ENCODE measurements around the gene SPINDOC.
A peak's percentile ranks its signal among the peaks of the same experiment; 100 is the strongest.
"Not testable (repeated sequence)": the region's sequence is repeated elsewhere in the genome, so short reads cannot be mapped to it uniquely, and the experiment has no call there.

Gene SPINDOC

DNA sequence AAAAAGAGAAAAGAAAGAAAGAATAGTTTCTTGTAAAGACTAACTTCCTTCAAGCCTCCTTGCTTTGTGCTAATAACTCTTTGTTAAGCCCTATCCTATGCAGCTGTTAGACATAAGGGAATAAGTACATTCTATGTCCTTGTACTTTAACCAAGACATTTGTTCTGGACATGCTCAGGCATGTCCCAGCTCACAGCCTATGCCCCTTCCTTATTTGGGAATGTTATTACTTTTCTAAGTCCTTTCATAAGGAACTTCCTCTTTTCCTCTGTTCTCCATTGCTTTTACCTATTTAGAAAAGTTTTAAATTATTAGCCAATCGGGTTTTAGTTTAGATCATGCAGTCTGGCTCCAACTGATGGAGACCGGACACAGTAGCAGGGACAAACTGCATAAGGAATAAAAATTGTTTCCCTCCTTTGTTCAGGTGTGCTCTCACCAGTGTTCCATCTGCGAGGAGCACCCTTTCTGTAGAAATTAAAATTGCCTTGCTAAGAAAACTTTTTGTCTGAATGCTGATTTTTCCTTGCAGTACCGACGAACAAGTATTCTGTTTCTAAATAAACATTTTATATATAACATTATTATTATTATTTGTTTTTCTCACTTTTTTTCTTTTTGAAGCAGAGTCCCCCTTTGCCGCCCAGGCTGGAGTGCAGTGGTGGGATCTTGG, 21.6 kb upstream of the SPINDOC start:
- no peak for DNase-seq

DNA sequence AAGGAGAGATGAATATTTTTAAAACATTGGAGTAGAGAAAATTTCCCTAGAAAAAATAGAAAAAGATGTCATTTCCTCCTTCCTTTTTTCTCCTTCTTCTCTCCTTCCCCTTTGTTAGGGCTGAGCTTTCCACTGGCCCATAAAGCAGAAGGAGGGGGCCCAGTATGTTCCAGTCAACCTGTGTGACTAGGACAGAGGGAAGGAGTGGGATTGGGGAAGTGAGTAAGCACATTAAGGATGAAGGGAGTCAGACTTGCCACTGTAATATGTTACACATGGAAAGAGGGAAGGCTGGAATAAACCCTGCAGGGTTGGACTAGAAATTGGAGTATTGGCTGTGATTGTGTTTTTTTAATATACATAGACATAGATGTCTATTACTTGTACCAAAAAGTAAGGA, 20.1 kb upstream of the SPINDOC start:
- DNase-seq = no peak

DNA sequence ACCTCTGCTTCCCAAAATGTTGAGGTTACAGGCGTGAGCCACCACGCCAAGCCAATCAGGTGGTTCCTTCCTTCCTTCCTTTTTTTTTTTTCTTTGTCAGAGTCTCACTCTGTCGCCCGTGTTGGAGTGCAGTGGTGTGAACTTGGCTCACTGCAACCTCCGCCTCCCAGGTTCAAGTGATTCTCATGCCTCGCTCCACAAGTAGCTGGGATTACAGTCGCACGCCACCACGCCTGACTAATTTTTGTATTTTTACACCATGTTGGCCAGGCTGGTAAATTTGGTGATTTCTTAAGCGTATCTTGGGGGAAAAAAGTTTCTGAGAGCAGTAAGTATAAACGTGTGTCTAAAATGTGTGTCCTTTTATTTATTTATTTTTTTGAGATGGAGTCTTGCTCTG, 18.2 kb upstream of the SPINDOC start:
- no peak for DNase-seq

DNA sequence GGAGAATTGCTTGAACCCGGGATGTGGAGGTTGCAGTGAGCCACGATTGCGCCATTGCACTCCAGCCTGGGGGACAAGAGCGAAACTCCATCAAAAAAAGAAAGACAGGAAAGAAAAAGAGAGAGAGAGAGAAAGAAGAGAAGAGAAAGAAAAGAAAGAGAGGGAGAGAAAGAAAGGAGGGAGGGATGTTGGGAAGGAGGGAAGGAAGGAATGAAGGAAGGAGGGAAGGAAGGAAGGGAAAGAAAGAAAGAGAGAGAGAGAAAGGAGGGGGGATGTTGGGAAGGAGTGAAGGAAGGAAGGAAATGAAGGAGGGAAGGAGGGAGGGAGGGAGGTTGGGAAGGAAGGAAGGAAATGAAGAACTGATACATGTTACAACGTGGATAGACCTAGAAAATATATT, 12.3 kb upstream of the SPINDOC start:
- no peak for DNase-seq

DNA sequence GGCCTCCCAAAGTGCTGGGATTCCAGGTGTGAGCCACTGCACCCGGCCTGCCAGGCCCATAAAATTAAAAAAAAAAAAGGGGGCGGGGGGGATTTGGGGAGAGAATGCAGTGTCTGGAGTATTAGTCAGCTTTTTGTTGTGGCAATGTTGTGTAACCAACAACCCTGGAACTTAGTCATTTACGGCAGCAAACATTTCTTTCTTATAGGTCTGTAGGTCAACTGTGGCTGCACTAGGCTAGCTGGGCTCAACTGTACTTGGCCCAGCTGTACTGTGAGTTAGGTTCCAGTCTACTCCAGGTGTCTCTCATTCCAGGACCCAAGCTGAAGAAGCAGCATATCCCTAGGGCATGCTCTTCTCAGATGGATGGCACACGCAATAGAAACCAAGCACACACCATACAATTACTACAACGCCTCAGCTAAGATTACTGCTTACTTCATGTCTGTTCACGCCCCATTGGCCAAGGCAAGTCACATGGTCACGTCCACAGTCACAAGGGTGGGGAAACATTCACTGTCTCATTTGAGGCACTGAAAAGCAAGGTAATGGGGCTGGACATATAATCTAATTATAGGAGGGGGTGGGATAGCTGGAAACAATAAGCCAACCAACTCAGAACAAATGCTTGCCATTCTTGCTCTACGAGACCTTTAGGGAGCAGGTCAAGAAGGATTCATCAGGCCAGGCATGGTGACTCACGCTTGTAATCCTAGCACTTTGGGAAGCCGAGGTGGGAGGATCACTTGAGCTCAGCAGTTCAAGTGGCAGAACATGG, 10.4 kb upstream of the SPINDOC start:
- DNase-seq = no peak

DNA sequence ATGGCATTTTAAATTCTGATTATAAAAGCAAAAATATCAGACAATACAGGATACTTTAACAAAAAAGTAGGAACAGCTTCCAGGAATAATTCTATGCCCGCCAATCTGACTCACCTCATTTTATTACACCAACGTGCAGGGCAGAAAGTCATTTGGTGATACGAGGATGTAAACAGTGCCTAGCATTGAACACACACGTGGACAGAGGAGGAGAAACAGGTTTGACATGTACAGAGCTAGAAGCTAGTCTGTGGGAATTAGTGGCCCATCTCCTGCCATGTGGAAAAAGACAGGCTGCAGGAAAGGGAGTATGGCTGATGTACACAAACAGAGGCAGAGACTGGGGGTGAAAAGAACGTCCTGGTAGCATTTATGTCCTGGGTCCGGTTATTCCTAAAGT, 9.0 kb upstream of the SPINDOC start:
- DNase-seq = no peak

DNA sequence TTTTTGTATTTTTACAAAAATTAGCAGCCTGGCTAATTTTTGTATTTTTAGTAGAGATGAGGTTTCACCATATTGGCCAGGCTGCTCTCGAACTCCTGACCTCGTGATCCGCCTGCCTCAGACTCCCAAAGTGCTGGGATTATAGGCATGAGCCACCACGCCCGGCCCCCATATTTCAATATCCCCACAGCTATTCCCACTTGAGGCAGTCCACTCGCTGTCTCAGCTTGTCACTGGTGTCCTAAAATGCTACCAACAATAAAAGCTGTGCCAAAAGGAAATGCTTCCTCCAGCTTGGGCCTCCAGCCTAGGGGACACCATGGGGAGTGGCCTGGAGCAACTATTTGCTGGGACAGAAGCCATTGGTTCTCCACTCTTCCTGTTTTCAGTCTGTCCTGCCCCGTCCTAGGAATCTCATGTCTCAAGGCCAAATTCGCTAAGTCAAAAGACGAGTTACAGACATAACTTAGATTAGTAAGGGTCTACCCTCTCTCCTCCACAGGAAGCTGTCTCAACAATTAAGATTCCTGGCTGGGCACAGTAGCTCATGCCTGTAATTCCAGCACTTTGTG, 7.3 kb upstream of the SPINDOC start:
- DNase-seq = no peak

DNA sequence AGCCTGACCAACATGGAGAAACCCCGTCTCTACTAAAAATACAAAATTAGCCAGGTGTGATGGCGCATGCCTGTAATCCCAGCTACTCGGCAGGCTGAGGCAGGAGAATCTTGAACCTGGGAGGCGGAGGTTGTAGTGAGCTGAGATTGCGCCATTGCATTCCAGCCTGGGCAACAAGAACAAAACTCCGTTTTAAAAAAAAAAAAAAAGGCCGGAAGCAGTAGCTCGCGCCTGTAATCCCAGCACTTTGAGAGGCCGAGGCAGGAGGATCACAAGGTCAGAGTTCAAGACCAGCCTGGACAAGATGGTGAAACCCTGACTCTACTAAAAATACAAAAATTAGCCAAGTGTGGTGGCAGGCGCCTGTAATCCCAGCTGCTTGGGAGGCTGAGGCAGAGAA, 2.9 kb upstream of the SPINDOC start:
- not testable (repeated sequence) for DNase-seq

DNA sequence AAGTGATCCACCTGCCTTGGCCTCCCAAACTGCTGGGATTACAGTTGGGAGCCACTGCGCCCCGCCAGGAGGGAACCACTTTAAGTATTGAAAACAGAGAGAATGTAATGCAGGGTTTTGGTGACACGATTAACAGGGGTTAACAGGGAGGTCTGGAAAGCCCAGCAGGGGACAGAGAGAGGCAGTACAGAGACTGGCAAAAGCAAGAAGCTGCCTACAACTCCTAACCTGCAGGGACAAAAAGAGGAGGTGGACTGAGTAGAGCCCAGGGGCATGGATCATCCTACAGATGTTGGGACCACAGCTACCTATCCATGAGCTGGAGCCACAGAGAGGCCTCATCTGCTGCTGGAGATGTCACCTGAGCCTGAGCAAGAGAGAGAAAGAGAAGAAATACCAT, 1.7 kb upstream of the SPINDOC start:
- no peak for DNase-seq

DNA sequence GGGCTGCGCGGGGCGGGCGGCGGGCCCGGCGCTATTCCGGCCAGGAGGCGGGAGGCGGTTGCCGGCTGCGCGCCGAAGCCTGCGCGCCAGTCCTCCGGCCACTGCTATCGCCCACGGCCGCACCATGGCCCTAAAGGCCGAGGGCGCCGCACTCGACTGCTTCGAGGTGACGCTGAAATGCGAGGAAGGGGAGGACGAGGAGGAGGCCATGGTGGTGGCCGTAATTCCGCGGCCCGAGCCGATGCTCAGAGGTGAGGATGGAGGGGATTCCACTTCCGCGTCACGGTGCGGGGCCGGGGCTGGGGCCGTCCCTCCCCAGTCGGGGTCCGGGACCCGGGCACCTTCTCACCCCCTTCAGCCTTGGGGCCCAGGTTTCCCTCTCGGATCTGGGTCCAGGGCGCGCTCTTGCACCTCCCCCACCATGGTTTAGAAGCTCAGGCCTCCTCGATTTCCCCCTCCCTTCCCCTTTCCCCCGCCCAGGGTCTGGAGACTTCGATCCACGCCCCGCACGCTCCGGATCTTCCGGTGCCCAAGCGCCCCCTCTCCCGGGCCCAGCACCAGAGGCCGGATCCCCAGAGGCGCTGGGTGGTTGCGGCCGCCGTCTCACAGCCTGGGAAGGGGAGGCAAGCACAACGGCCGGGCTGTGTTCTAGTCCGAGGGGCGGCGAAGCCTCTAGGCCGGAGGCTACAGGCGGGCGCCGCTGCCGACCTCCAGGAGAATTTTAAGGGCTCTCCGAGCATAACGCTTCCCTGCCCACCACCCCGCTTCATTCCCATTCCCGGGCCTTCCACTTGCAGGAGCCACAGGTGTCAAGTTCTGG, 517 bp downstream of the SPINDOC start:
- DNase-seq = peak; percentile 13

DNA sequence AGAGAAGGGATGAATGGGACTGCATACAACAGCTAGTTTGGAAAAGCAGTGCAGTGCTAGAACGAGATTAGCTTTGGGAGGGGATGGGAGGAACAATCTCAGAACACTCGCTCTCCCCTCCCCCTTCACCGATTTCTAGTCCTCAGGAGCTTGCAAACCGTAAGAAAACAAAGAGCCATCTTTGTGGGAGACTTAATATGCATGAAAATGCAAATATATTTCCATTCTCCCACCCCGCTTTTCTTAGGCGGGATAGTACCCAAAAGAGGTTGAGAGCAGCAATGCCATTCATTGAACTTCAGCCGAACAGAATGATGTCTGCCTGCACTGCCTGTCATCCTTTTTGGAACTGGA, 1.1 kb downstream of the SPINDOC start:
- DNase-seq = no peak

DNA sequence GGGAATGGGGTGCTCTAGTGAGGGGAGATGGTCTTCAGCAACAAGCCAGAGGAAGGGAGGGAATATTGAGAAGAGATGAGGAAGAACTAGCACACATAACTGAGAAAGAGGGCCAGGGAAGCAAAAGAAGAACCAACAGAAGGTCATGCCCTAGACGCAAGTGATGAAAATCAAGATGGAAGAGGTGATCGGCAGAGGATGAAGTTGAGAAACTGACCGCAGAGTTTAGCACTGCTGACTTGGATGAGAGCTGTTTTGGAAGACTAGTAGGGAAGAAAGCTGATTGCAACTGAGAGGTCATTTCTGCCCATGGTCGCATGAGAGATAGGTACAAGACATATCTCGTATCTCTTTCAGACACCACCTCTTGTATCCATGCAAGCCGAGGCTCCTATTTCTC, 2.9 kb downstream of the SPINDOC start:
- DNase-seq = no peak

DNA sequence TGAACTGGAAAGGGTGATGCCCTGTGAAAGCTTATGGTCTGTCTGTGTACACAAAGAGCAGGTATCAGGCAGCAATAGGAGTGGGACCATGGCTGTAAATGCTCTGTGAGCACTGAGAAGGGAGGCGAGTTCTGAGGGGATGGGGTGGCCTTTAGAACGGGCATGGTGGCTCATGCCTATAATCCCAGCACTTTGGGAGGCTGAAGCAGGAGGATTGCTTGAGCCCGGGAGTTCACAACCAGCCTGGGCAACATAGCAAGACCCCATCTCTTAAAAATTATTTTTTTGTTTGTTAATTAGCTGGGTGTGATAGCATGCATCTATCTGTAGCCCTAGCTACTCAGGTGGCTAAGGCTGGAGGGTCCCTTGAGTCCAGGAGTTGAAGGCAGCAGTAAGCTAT, 3.5 kb downstream of the SPINDOC start:
- no peak for DNase-seq

DNA sequence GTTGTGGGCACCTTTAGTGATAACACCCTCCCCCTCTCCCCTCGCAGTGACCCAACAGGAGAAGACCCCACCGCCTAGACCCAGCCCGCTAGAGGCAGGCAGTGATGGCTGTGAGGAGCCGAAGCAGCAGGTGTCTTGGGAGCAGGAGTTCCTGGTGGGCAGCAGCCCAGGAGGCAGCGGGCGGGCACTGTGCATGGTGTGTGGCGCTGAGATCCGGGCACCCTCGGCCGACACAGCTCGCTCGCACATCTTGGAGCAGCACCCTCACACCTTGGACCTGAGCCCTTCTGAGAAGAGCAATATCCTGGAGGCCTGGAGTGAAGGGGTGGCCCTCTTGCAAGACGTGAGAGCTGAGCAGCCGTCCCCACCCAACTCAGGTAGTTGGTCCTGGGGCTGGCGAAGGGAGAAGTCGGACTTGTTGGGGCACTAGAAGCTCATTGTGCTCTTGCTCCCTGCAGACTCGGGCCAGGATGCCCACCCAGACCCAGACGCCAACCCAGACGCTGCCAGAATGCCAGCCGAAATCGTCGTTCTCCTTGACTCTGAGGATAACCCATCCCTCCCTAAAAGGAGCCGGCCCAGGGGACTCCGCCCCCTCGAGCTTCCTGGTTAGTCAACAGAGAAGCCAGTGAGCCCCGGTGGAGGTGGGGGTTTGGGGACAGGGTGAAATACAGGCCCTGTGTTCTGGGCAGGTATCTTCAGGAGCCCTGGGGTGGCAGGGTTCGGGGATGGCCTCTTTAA, 4.7 kb downstream of the SPINDOC start:
- no peak for DNase-seq

DNA sequence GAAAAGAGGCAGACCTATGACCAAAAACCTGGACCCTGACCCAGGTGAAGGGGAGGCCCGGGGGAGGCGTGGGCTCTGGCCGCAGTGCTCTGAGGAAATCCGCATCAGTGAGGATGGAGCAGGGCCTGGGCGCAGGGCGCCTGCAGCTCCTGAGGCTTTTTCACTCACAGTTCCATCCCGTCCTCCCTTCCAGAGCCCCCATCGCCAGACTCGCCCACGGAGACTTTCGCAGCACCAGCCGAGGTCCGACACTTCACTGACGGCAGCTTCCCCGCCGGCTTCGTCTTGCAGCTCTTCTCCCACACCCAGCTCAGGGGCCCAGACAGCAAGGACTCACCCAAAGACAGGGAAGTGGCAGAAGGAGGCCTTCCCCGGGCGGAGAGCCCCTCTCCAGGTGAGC, 5.4 kb downstream of the SPINDOC start:
- no peak for DNase-seq

DNA sequence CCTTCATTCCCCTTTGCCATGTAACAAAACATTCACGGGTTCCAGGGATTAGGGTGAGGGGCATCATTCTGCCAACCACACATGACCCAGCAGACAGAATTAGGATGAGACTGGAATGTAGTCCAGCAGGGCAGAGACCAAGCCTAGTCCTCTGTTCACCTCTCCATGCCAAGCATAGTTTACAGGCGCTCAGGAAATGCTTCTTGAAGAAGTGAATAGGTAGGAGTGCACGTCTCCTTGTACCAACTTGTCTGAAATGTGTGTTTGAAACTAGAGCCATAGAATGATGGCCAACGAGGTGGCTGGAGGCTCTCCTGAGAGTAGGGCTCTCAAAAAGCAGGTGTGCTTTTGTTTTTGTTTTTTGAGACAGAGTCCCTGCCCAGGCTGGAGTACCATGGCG, 8.2 kb downstream of the SPINDOC start:
- no peak for DNase-seq

DNA sequence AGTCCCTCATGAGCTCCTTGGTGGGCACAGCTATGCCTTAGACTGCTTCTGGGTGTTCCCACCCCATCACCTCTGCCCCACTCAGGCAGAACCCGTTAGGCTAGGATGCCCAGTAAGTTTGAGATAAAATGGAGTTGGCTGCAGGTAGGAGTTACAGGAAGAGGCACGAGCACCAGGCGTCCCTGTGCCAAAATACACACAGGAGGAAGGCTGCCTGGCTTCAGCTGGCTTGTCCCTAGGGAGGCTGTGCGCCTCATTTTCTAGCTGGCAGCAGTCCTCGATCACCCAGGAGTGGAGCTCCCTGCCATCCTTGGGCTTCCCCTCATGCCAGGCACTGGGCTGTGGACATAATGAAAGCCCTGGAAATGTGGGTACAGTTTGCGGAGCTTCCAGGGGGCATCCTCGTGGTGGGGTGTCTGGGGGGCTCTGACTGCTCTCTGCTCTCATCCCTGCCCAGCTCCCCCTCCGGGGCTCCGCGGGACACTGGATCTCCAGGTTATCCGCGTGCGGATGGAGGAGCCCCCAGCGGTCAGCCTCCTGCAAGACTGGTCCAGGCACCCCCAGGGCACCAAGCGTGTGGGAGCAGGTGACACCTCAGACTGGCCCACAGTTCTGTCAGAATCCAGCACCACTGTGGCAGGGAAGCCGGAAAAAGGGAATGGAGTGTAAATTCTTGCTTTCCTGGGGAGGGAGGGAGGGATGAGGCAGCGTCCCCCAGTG, 13.4 kb downstream of the SPINDOC start:
- no peak for DNase-seq

DNA sequence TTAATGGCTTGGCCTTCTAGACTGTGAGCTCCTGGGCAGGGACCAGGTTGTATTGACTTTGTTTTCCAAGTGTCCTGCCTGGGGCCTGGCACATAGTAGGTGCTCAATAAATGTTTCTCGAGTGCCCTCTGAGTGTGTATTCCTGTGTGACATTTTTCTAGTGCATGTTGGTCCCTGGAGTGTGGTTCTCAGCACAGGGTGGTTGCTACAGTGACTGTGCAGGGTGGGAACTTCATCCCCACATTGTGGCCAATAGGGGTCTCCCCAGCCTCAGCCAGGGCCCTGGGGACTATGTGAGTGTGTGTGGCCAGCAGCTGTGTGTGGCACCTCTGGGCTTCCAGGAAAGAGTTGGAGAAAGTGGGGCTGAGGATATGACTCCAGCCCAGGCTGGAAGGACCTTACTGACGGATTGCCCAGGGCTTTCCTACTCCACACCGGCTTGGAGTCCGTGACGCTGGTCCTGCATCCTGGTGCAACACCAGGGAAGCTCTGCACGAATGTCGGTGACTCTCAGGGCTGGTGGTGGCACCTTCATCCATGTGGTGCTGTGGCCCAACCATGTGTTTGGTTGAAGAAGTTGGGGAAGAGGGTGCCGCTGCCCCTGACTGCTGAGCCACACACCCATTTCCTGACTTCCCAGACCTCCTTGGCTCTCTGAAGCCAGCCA, 16.7 kb downstream of the SPINDOC start:
- DNase-seq = no peak

DNA sequence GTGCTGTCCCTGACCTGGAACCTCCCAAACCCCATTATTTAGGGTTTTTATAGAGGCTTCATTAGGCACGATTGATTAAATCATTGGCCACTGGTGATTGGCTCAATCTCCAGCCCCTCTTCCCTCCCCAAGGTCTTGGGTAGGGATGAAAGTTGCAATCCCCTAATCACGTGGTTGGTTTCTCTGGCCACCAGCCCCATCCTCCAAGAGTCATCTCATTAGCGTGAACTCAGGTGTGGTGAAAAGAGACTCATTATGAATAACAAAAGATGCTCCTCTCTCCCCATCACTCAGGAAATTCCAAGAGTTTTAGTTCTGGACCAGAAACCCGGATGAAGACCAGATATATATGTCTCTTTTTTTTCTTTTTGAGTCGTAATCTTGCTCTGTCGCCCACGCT, 18.1 kb downstream of the SPINDOC start:
- DNase-seq = no peak

DNA sequence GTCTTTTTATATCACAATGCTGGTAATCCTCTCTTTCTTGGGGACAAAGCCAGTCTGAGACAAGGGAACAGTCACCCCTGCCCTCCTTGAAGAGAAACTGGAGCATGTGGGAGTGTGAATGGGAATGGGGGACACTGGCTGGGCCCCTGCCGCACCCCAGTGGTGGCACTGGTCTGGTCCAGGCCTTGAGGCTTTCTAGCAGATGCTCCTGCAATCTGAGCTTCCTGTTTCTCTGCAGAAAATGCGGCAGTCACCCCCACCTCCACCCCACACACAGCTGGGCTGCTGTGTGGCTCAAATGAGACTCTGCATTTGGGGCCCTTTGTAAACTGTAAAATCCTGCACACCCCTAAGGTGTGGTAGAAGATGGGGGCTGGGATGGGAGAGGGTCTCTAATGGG, 19.1 kb downstream of the SPINDOC start:
- DNase-seq = no peak

DNA sequence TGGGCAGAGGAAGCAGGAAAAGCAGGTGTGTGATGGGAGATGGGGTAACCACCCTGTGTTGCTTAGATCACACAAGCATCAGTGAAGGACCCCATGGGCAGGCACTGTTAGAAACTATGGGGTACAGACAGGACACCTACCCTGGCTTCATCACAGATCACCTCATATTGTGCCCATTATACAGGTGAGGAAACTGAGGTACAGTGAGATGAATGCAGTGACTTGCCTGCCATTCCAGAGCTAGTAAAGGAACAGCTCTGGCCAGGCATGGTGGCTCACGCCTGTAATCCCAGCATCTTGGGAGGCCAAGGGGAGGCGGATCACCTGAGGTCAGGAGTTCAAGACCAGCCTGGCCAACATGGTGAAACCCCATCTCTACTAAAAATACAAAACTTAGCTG, 19.8 kb downstream of the SPINDOC start:
- DNase-seq = no peak

Measured in activated effector memory CD4-positive, alpha-beta T cell treated with Interleukin-2 at 50 U/mL for 16 hours (primary cell).